ENCODE data around the gene SLC24A3. TPM values are rescaled to one million over a fixed set of nuclear protein-coding genes. Genes with fewer than 3 reads are reported as not detected.

The SLC24A3 gene
- total RNA-seq, 3 donors from 2014 or later: 4.3 to 34.9 (median 5.7) TPM

DNA sequence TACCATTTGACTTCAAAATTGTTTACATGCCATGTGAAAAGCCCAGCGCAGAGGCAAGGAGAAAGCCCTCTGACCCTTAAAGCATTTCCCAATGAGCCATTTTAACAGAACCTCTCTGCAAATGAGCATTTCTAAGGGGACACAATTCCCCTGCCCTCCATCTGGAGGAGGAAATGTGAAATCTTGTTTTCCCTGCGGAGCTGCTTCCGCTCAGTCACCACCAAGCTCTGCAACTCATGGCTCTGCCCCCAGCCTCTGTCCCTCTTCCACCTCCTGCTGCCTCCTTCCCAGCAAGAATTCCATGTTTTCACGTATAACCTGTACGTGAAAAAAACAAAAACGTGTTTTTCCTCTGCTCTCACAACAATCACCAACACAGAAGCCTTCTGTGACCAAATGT is 557.9 kb downstream of the SLC24A3 start:
- intact Hi-C loops (cut with DNase I, micrococcal nuclease): no loop called here
- TF ChIP-seq, protein P1, sequence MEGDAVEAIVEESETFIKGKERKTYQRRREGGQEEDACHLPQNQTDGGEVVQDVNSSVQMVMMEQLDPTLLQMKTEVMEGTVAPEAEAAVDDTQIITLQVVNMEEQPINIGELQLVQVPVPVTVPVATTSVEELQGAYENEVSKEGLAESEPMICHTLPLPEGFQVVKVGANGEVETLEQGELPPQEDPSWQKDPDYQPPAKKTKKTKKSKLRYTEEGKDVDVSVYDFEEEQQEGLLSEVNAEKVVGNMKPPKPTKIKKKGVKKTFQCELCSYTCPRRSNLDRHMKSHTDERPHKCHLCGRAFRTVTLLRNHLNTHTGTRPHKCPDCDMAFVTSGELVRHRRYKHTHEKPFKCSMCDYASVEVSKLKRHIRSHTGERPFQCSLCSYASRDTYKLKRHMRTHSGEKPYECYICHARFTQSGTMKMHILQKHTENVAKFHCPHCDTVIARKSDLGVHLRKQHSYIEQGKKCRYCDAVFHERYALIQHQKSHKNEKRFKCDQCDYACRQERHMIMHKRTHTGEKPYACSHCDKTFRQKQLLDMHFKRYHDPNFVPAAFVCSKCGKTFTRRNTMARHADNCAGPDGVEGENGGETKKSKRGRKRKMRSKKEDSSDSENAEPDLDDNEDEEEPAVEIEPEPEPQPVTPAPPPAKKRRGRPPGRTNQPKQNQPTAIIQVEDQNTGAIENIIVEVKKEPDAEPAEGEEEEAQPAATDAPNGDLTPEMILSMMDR (IDR thresholded peaks at IDR 0.05): no peak
- Histone ChIP-seq H3K9me3 (no peaks in the 10 kb centered on the region), H3K4me1 (ENCODE audit: low read depth) (peaks cover 9% of the 10 kb centered on the region), H3K36me3 (ENCODE audit: low read depth) (no peaks in the 10 kb centered on the region), H3K4me3 (no peak overlapping the region)
- no peak for ATAC-seq
- no peak for DNase-seq

DNA sequence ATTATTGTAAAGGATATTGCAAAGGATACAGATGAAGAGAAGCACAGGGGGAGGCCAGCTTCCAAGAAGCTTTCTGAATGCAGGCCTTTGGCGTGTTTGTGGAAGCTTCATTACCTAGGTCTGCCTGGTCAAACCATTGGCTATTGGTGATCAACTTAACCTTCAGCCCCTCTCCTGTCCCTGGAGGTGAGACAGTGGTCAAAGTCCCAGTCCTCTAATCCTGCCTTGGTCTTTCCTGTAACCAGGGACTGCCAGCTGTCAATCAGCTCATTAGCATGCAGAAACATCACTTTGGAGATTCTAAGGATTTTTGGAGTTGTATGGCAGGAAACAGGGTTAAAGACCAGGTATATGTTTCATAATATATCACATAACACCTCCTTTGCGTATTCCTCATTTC is 558.6 kb downstream of the SLC24A3 start:
- TF ChIP-seq, protein P1 (IDR thresholded peaks at IDR 0.05): no peak
- intact Hi-C loops (cut with DNase I, micrococcal nuclease): no loop called here
- Histone ChIP-seq H3K4me3 (no peak overlapping the region), H3K9me3 (no peaks in the 10 kb centered on the region), H3K36me3 (ENCODE audit: low read depth) (no peaks in the 10 kb centered on the region), H3K4me1 (ENCODE audit: low read depth) (peaks cover 15% of the 10 kb centered on the region)
- ATAC-seq: no peak
- DNase-seq: no peak
